DND-41 (cell line): ENCODE data around the gene FLT4.
"Not testable (repeated sequence)": the region's sequence is repeated elsewhere in the genome, so short reads cannot be mapped to it uniquely, and the experiment has no call there.

Experiments
- ATAC-seq: fragments of 200-7000 bp; cut with Tn5 transposase; 3 replicates; pipeline ENCODE4 v1.9.1; 2021; ENCODE audit warnings: low read depth; ENCODE audit not compliant: insufficient read depth
- DNase-seq: peaks from one replicate; pipeline ENCODE4 v3.0.0-alpha.2; 2020
- H2AFZ ChIP-seq: 2 replicates; pipeline ENCODE4 v1.6.0; 2012; ENCODE audit warnings: low read depth, low read length
- H3K27ac ChIP-seq: 2 replicates; pipeline ENCODE4 v1.5.1; 2012; ENCODE audit warnings: low read length, inconsistent platforms
- H3K27me3 ChIP-seq: fragments of 200-600 bp; sonication (generic); 2 replicates; pipeline ENCODE4 v1.6.0; 2012; ENCODE audit warnings: low read length, mild to moderate bottlenecking, inconsistent platforms; ENCODE audit not compliant: insufficient read depth, poor library complexity
- H3K36me3 ChIP-seq: 2 replicates; pipeline ENCODE4 v1.5.1; 2012; ENCODE audit warnings: low read length, inconsistent platforms; ENCODE audit not compliant: insufficient read depth
- H3K4me1 ChIP-seq: 2 replicates; pipeline ENCODE4 v1.5.1; 2012; ENCODE audit warnings: mild to moderate bottlenecking, low read length; ENCODE audit not compliant: insufficient read depth
- H3K4me2 ChIP-seq: 2 replicates; pipeline ENCODE4 v1.6.0; 2012; ENCODE audit warnings: mild to moderate bottlenecking, moderate library complexity, low read length, inconsistent platforms; ENCODE audit not compliant: insufficient read depth
- H3K4me3 ChIP-seq, 2 experiments: fragments of 200-600 bp in 1 of 2; shearing (Covaris generic) in 1 of 2; 2 replicates each; pipeline ENCODE4 v1.5.1; 2012 to 2016; ENCODE audit warnings: inconsistent platforms in 2 of 2, low read length in 2 of 2, mild to moderate bottlenecking in 2 of 2, low read depth in 1 of 2, moderate library complexity in 1 of 2
- H3K79me2 ChIP-seq: 2 replicates; pipeline ENCODE4 v1.6.0; 2012; ENCODE audit warnings: low read length, inconsistent platforms; ENCODE audit not compliant: insufficient read depth
- H3K9ac ChIP-seq: 2 replicates; pipeline ENCODE4 v1.6.0; 2012; ENCODE audit warnings: low read depth, mild to moderate bottlenecking, inconsistent platforms, low read length, moderate library complexity
- H3K9me3 ChIP-seq: 2 replicates; pipeline ENCODE4 v1.5.1; 2012; ENCODE audit warnings: low read length, moderate library complexity, mild to moderate bottlenecking, inconsistent platforms; ENCODE audit not compliant: insufficient read depth, severe bottlenecking
- H4K20me1 ChIP-seq: 2 replicates; pipeline ENCODE4 v1.6.0; 2012; ENCODE audit warnings: low read length; ENCODE audit not compliant: insufficient read depth
- CTCF ChIP-seq: IDR thresholded peaks from 2 replicates; pipeline ENCODE4 v1.5.1; 2012; ENCODE audit warnings: borderline replicate concordance, low read length, moderate library complexity, mild to moderate bottlenecking; ENCODE audit not compliant: poor library complexity, severe bottlenecking; ENCODE audit errors: extremely low read depth
- EZH2 ChIP-seq: IDR thresholded peaks from 3 replicates; pipeline ENCODE4 v1.6.1; 2012; ENCODE audit warnings: borderline replicate concordance, low read depth, mild to moderate bottlenecking, moderate library complexity, low read length, inconsistent platforms; ENCODE audit not compliant: severe bottlenecking

The FLT4 gene

GRCh38 chr5:180682560-180682959 is 33.2 kb upstream of the FLT4 start:
- H3K36me3 ChIP-seq = no peaks in the 10 kb centered on the region
- no peak overlapping the region for H3K9ac ChIP-seq
- H3K27ac ChIP-seq = no peak overlapping the region
- TF ChIP-seq CTCF = no peak
- no peak for TF ChIP-seq EZH2
- H3K79me2 ChIP-seq = no peaks in the 10 kb centered on the region
- peaks cover 14% of the 10 kb centered on the region for H3K4me1 ChIP-seq
- no peaks in the 10 kb centered on the region for H4K20me1 ChIP-seq
- DNase-seq (no peak), ATAC-seq (no peak)
- H2AFZ ChIP-seq = no peak overlapping the region
- H3K27me3 ChIP-seq = no peaks in the 10 kb centered on the region
- H3K9me3 ChIP-seq = no peaks in the 10 kb centered on the region
- no peak overlapping the region for H3K4me3 ChIP-seq
- no peak overlapping the region for H3K4me2 ChIP-seq

- H3K9me3 ChIP-seq = not testable (repeated sequence)
Observed at GRCh38 chr5:180682008-180682407, 32.6 kb upstream of the FLT4 start.

GRCh38 chr5:180678319-180678718 is 28.9 kb upstream of the FLT4 start:
- H3K9me3 ChIP-seq, H3K36me3 ChIP-seq, H3K27ac ChIP-seq, ATAC-seq, H3K4me3 ChIP-seq, H2AFZ ChIP-seq, H3K79me2 ChIP-seq, DNase-seq, H3K4me1 ChIP-seq, H3K9ac ChIP-seq, H3K4me2 ChIP-seq, H3K27me3 ChIP-seq, H4K20me1 ChIP-seq: not testable (repeated sequence)

More at GRCh38 chr5:180682008-180682407, 32.6 kb upstream of the FLT4 start:
- not testable (repeated sequence) for H3K4me3 ChIP-seq, H3K36me3 ChIP-seq, H3K9ac ChIP-seq, ATAC-seq, H3K4me2 ChIP-seq, H4K20me1 ChIP-seq, H3K79me2 ChIP-seq, H2AFZ ChIP-seq, H3K27me3 ChIP-seq, H3K27ac ChIP-seq, H3K4me1 ChIP-seq, DNase-seq

- no peak overlapping the region for H3K4me2 ChIP-seq
- no peak for DNase-seq
- no peak overlapping the region for H2AFZ ChIP-seq
- no peaks in the 10 kb centered on the region for H3K79me2 ChIP-seq
- no peak overlapping the region for H3K4me3 ChIP-seq
- H3K9me3 ChIP-seq = no peaks in the 10 kb centered on the region
- no peaks in the 10 kb centered on the region for H3K27me3 ChIP-seq
- ATAC-seq = no peak
- H4K20me1 ChIP-seq = no peaks in the 10 kb centered on the region
- H3K27ac ChIP-seq = no peak overlapping the region
- no peaks in the 10 kb centered on the region for H3K36me3 ChIP-seq
- TF ChIP-seq CTCF = no peak
- TF ChIP-seq EZH2 = no peak
- H3K4me1 ChIP-seq = no peaks in the 10 kb centered on the region
- H3K9ac ChIP-seq = no peak overlapping the region
Observed at GRCh38 chr5:180675036-180675635, 25.7 kb upstream of the FLT4 start.

- ATAC-seq, H4K20me1 ChIP-seq, H3K4me3 ChIP-seq, H2AFZ ChIP-seq, H3K27ac ChIP-seq, H3K27me3 ChIP-seq, H3K9me3 ChIP-seq, H3K79me2 ChIP-seq, H3K4me1 ChIP-seq, H3K4me2 ChIP-seq, H3K9ac ChIP-seq, DNase-seq, H3K36me3 ChIP-seq: not testable (repeated sequence)
Observed at GRCh38 chr5:180674090-180674475, 24.7 kb upstream of the FLT4 start.
